Natural killer cell (primary cell): ENCODE data around the gene CAV2. TPM values are rescaled to one million over a fixed set of nuclear protein-coding genes. Genes with fewer than 3 reads are reported as not detected.

ENCODE experiments used
- ATAC-seq, 3 donors: fragments of 150-1000 bp in 2 of 3; fragments of 200-7000 bp in 1 of 3; cut with Tn5 transposase; 1 replicate in 1 of 3; 2 replicates in 2 of 3; pipeline ENCODE4 v1.10.0; 2021; ENCODE audit warnings: mild to moderate bottlenecking in 2 of 3, moderate library complexity in 2 of 3
- DNase-seq, 2 donors: peaks; one replicate each; pipeline versions ENCODE4 v3.0.0 to v3.0.0-alpha.2; 2013 to 2021; ENCODE audit warnings: mixed read lengths in 1 of 2
- H3K27ac ChIP-seq: one replicate; pipeline ENCODE4 v1.5.1; 2013; ENCODE audit warnings: mild to moderate bottlenecking, low read length
- H3K27me3 ChIP-seq: one replicate; pipeline ENCODE4 v1.6.1; 2013; ENCODE audit warnings: low read length; ENCODE audit not compliant: control insufficient read depth, insufficient read depth
- H3K36me3 ChIP-seq: one replicate; pipeline ENCODE4 v1.6.1; 2013; ENCODE audit warnings: low read length; ENCODE audit not compliant: control insufficient read depth, insufficient read depth
- H3K4me1 ChIP-seq: one replicate; pipeline ENCODE4 v1.6.1; 2013; ENCODE audit warnings: low read length; ENCODE audit not compliant: control insufficient read depth, insufficient read depth
- H3K4me3 ChIP-seq: one replicate; pipeline ENCODE4 v1.5.1; 2013; ENCODE audit warnings: low read length
- H3K9me3 ChIP-seq: one replicate; pipeline ENCODE4 v1.6.1; 2013; ENCODE audit warnings: low read length; ENCODE audit not compliant: control insufficient read depth, insufficient read depth
- H3K27ac Mint-ChIP-seq, 2 donors: one replicate each; pipeline ENCODE4 v1.8.0; 2022; ENCODE audit warnings: mild to moderate bottlenecking in 2 of 2, mixed read lengths in 2 of 2, moderate library complexity in 1 of 2
- H3K27me3 Mint-ChIP-seq, 2 donors: one replicate each; pipeline ENCODE4 v1.8.0; 2022; ENCODE audit warnings: low read depth in 2 of 2, mixed read lengths in 2 of 2
- H3K36me3 Mint-ChIP-seq: one replicate; pipeline ENCODE4 v1.8.0; 2022; ENCODE audit warnings: mixed read lengths
- H3K4me1 Mint-ChIP-seq, 2 donors: one replicate each; pipeline ENCODE4 v1.8.0; 2022; ENCODE audit warnings: mixed read lengths in 2 of 2
- H3K4me3 Mint-ChIP-seq: one replicate; pipeline ENCODE4 v1.8.0; 2022; ENCODE audit warnings: mild to moderate bottlenecking, moderate library complexity, mixed read lengths
- H3K9me3 Mint-ChIP-seq, 2 donors: one replicate each; pipeline ENCODE4 v1.8.0; 2022; ENCODE audit warnings: mixed read lengths in 2 of 2
- CTCF ChIP-seq: fragments of 200-600 bp; IDR thresholded peaks from one replicate; pipeline ENCODE4 v1.8.0; 2022; ENCODE audit warnings: antibody characterized with exemption
- WGBS: methylation state at CpG from one replicate; pipeline ENCODE4 v1.1.7; 2013; ENCODE audit warnings: missing lambda C conversion rate; ENCODE audit not compliant: insufficient coverage; 5-methylcytosine and 5-hydroxymethylcytosine counted together
- intact Hi-C: fragments of 100-400 bp; cut with micrococcal nuclease; formaldehyde crosslinking; loops from one replicate; pipeline ENCODE4 v1.14.2; 2022
- total RNA-seq, 4 donors: library from RNA; stranded (reverse); fragments of 120-200 nt in 1 of 4; gene quantifications; one replicate each; pipeline versions ENCODE4 v1.2.3 to v1.2.4, GENCODE V29; 2013 to 2022

CAV2 gene
- total RNA-seq = 1 to 10 TPM in 1 of 3 donors, not detected in 2; 1.9 TPM
- 0.88 TPM for total RNA-seq (2013)

- Mint-ChIP-seq H3K27ac (no peak within 1 kb of the TSS), H3K4me3 (peak within 1 kb of the TSS; percentile 72), H3K9me3 (no peaks in the 10 kb centered on the region), H3K27me3 (peaks cover 35 to 65% of the 10 kb centered on the region in 2 donors), H3K36me3 (no peaks in the 10 kb centered on the region), H3K4me1 (peaks cover 10 to 11% of the 10 kb centered on the region in 2 donors)
- intact Hi-C loops = no loop called here
- DNase-seq = peak in 1 of 2 donors; percentile 28
- Histone ChIP-seq H3K9me3 (no peaks in the 10 kb centered on the region), H3K27ac (no peak within 1 kb of the TSS), H3K27me3 (peaks cover 37% of the 10 kb centered on the region), H3K4me1 (peaks cover 17% of the 10 kb centered on the region), H3K4me3 (no peak within 1 kb of the TSS), H3K36me3 (no peaks in the 10 kb centered on the region)
- 5% methylated on average over 85 of the region's 86 CpGs for WGBS
- ATAC-seq = peak; percentile 42 to 61 (median 61)
- no peak for TF ChIP-seq CTCF
These were observed at the start of gene CAV2 for GRCh38 chr7:116499168-116500077. Gene CAV2 (plus strand): TSS chr7:116499738. CDS start chr7:116499782, 44 bp downstream.

- no peak for TF ChIP-seq CTCF
- no peaks in the 10 kb centered on the region for H3K4me1 ChIP-seq
- Mint-ChIP-seq H3K27ac (no peak overlapping the region), H3K27me3 (peaks cover 10 to 26% of the 10 kb centered on the region in 2 donors), H3K4me3 (no peak overlapping the region), H3K9me3 (no peaks in the 10 kb centered on the region), H3K36me3 (no peaks in the 10 kb centered on the region), H3K4me1 (no peaks in the 10 kb centered on the region)
- no peaks in the 10 kb centered on the region for H3K36me3 ChIP-seq
- no peaks in the 10 kb centered on the region for H3K9me3 ChIP-seq
- no peaks in the 10 kb centered on the region for H3K27me3 ChIP-seq
- H3K27ac ChIP-seq = no peak overlapping the region
- 91% methylated on average over 4 of the region's 4 CpGs for WGBS
- DNase-seq (no peak), ATAC-seq (no peak)
- H3K4me3 ChIP-seq = no peak overlapping the region
- intact Hi-C loops = no loop called here
These were observed 49.6 kb upstream of the CAV2 start for GRCh38 chr7:116449950-116450349.

- no peak overlapping the region for H3K4me3 Mint-ChIP-seq
- ATAC-seq = no peak
- WGBS = 98% methylated on average over 2 of the region's 2 CpGs
- no peaks in the 10 kb centered on the region for H3K36me3 ChIP-seq
- H3K27me3 Mint-ChIP-seq = peaks cover 6 to 17% of the 10 kb centered on the region in 2 donors
- no peaks in the 10 kb centered on the region for H3K4me1 ChIP-seq
- no peaks in the 10 kb centered on the region for H3K4me1 Mint-ChIP-seq
- H3K27ac Mint-ChIP-seq = no peak overlapping the region
- H3K27ac ChIP-seq = no peak overlapping the region
- H3K9me3 Mint-ChIP-seq = no peaks in the 10 kb centered on the region
- no peaks in the 10 kb centered on the region for H3K27me3 ChIP-seq
- no peak for TF ChIP-seq CTCF
- H3K9me3 ChIP-seq = no peaks in the 10 kb centered on the region
- DNase-seq = no peak
- no peak overlapping the region for H3K4me3 ChIP-seq
- no peaks in the 10 kb centered on the region for H3K36me3 Mint-ChIP-seq
- intact Hi-C loops = no loop called here
These were observed 47.4 kb upstream of the CAV2 start for GRCh38 chr7:116451957-116452729.
